GM21526 (cell line): ENCODE measurements around the gene CAVIN2.

Experiments used
- ATAC-seq: cut with Tn5 transposase; IDR thresholded peaks from one replicate; pipeline ENCODE4 v1.9.1; 2021; ENCODE audit warnings: moderate library complexity; ENCODE audit not compliant: unreplicated experiment, low FRiP score

Gene CAVIN2

GRCh38 chr2:191845248-191845715 lies 1.6 kb downstream of the CAVIN2 start:
- ATAC-seq: no peak

GRCh38 chr2:191844706-191845105 lies 2.2 kb downstream of the CAVIN2 start:
- ATAC-seq: no peak

DNA sequence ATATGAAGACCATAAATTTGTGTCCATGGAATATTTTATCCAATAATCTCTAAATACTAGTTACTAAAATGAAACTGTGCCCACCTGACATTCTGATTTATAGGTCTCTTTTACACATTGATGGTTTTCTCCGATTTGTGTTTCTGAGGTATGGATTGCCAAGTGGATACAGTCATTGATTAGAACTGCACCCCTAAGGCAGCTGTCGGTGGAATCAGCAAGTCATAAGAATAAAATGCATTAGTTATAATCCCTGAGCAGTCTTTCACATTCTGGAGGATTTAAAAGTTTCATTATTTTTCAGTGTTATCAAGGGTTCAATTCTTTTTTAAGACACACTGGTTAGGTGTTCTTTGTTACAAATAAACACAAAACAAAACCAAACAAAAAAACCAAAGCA lies 6.0 kb downstream of the CAVIN2 start:
- no peak for ATAC-seq

DNA sequence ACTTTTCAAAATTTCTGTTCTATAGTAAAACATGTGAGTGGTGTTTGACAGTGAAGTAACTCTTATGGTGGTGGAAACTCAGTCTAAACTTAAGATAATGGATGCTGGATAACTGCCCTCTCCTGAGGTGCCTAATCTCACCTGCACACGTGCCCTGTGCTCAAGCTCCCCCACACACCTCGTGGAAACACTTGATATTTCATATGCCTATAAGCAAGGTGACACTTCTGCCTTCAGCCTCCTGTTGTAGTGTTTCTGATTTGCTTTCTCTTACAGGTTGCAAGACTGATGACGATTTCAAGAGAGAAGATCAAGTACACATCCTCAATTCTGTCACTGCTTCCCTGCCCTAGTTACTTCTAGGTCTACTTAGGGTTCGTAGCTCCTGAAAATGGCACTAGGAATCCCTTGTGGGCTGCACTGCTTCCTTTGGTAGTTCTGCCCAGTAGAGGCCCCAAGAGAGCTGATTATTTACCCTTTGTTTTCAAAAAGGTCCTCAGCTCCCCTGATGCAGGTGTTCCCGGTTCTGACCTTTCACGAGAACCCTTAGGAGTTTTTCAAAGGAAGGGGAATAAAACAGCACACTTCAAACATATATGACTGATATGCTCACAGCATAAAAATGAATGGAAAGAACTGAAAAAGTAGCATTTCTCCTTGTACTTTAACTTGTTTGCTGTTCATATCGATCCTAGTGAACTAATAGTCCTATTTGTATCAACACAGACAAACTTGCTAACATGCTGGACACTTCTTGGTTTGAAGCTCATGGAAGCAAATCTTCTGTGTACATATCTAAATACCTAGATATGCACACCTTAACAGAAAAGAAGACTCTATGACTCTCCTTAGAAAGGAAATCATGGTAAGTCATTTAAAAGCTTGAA lies 6.7 kb downstream of the CAVIN2 start:
- ATAC-seq: no peak

- ATAC-seq: no peak
These were observed 8.4 kb downstream of the CAVIN2 start for GRCh38 chr2:191838526-191838925.

GRCh38 chr2:191836853-191837769 lies 9.8 kb downstream of the CAVIN2 start:
- no peak for ATAC-seq

DNA sequence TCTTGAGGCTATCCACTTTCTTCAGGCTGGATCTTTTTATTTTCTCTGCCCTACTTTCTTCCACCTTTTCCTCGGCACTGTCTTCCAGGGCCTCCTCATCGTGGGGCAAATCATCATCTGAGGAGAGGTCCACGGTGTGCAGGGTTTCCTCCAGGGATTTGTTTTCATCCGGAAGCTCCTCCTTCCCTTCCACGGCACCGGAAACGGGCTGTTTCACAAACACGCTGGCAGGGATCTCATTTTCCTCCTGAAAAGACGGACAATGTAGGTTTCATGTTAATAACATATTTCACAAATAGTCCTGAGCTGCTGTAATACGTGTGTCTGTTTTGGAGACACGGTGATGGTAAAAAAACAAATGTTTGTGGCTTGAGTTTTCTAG lies 10.4 kb downstream of the CAVIN2 start:
- ATAC-seq: no peak

GRCh38 chr2:191835539-191836350 lies 11.1 kb downstream of the CAVIN2 start:
- ATAC-seq: no peak

DNA sequence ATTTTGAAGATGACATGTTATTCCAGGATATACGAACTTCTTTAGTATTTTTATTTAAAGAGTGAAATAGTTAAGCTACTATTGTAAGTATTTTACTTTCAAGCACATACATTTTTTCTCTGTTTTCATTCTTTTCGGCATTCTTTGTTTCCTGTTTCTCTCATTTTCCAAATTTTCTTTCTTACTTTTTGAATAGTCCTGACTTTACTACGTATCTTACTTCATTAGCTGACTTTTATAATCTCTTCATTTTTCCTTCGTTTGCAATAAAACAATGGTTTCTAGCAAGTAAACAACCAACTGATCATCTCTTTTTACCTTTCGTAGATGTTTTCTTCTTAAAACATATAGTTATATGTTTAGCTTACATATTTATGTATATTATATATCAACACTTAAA lies 11.8 kb downstream of the CAVIN2 start:
- ATAC-seq: no peak

GRCh38 chr2:191833356-191833755 lies 13.5 kb downstream of the CAVIN2 start:
- ATAC-seq: no peak

DNA sequence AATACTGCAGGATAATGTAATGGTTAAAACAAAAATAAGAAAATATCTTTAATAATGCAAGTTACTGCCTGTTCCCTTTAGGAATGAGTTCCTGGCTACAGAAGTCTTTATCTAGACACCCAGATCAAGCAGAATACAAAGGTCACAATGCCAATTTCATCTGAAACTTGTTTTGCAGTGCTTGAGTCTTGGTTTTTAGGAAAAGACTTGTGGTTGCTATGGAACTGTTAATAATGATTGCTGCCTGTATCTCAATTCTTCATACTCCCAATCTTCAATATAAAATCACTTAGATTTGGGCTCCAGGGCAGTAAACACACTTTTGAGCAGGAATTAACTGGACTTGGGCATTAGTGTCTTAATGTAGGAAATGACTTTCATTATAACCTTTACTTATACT lies 14.2 kb downstream of the CAVIN2 start:
- no peak for ATAC-seq

- ATAC-seq: no peak
These were observed 15.4 kb downstream of the CAVIN2 start for GRCh38 chr2:191831410-191831994.

DNA sequence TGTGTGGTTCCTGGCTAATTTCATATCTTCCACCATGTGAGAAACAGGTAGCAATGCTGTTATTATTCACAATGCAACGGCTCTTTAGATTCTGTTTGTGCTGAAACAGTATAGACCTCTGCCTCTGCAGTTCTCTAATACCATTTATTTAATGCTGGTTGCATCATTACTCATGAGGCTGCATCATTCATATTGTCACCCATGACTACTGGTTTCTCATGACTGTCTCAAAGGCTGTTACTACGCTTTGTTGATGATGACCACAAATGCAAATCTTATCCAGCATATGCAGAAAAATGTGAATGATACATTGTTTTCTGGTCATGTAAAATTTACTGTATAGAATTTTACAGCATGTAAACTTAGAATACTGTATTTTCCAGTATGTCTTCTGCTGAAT lies 22.5 kb downstream of the CAVIN2 start:
- ATAC-seq: no peak

- ATAC-seq: no peak
These were observed 25.8 kb downstream of the CAVIN2 start for GRCh38 chr2:191821078-191821477.

DNA sequence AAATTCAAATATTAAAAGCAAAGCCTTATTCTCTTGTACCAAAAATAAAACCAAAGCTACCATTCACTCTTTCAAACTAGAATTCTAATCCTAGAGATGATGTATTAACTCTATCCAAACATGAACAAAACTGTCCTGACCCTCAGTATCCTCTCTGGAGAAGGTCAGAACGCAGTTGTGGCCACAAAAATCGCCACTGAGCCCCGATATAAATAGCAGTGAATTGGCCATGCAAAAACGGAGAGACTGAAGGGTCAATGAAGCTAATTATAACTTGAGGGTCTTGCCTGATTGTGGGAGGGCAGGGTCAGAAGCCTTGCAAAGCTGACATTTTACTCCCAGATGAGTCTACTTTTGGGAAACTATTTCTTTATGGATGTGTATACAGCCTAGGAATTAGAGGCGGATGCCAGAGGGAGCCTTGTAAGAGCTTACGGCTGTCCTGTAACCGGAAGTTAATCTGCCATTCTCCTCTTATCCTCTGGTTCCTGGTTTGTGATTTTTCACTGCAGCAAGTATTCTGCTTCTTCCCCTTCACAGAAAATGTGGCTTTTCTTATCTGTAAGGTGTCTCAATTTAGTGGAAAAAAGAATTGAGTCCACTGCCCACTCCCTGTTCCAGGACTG lies 28.1 kb downstream of the CAVIN2 start:
- ATAC-seq: no peak

- ATAC-seq: no peak
These were observed 28.8 kb downstream of the CAVIN2 start for GRCh38 chr2:191818133-191818532.

DNA sequence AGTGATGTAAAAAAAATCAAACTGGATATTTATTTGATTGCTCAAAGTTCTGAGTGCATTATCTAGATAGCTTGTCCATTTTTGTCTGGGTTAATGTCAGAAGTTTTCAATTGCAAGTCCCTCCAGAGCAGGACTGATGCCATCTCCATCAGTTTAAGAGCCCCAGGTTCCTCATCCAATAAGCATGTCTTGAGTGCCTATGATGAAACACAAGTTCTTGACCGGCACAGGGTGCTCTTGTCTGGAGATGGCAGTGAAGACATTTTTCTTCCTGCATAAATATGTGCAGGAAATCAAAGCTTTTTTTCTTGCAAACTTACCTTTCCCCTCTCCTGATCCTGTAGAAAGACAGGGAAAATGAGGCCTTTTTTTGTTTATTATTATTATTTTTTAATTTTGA lies 31.9 kb downstream of the CAVIN2 start:
- ATAC-seq: no peak

DNA sequence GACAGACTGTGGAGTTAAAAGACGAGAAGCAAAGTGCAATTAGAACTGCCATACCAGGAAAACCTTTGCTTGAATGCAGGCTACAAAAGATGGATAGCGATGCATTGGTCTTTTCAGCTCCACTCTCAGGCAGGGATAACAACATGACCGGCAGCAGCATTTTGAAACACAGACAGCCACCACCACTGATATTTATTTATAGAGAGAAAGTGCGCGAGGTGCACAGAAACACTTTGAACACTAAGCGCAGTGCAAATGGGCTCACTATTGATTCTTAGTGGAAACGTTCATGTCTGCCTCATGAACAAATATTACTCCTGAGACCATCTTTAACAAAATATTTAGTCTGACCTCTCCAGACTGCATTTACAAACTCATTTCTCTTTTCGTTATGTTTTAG lies 32.9 kb downstream of the CAVIN2 start:
- ATAC-seq: no peak

- ATAC-seq: peak; percentile 83
These were observed 34.9 kb downstream of the CAVIN2 start for GRCh38 chr2:191811807-191812602.
